Caco-2 (cell line): ENCODE results near the gene MKX. TPM values are rescaled to one million over a fixed set of nuclear protein-coding genes. Genes with fewer than 3 reads are reported as not detected.

Experiments
- BruUV-seq: library from RNA; stranded (reverse); fragments of 400-500 nt; replicated peaks from 2 replicates; lab custom pipeline; 2021; lab: Mats Ljungman, UMichigan
- CTCF ChIA-PET: fragments of 300-600 bp; sonication (Branson Sonifier 250); formaldehyde crosslinking; loops from one replicate; lab custom pipeline; 2022; ENCODE audit warnings: antibody characterized with exemption; lab: Charles Lee
- POLR2A ChIA-PET: fragments of 300-600 bp; sonication (Branson Sonifier 250); formaldehyde crosslinking; loops from one replicate; lab custom pipeline; 2022; ENCODE audit warnings: antibody characterized with exemption; lab: Charles Lee
- DNase-seq, 2 experiments: peaks; one replicate each; pipeline versions ENCODE4 v3.0.0 to v3.0.0-alpha.2; 2020 to 2022
- H3K27me3 ChIP-seq: replicated peaks from 2 replicates; pipeline ENCODE4 v1.6.0; 2011; ENCODE audit warnings: low read length; ENCODE audit not compliant: control insufficient read depth, insufficient read depth
- H3K36me3 ChIP-seq: 2 replicates; pipeline ENCODE4 v1.5.1; 2011; ENCODE audit warnings: low read length; ENCODE audit not compliant: control insufficient read depth, insufficient read depth
- H3K4me1 ChIP-seq: fragments of 250-450 bp; sonication (Bioruptor Pico); 2 replicates; pipeline ENCODE4 v1.5.1; 2020; ENCODE audit warnings: mild to moderate bottlenecking
- H3K4me3 ChIP-seq: 2 replicates; pipeline ENCODE4 v1.5.1; 2011; ENCODE audit warnings: low read depth, mild to moderate bottlenecking, control low read depth, low read length
- H3K9me3 ChIP-seq: fragments of 250-450 bp; sonication (Bioruptor Pico); 2 replicates; pipeline ENCODE4 v1.5.1; 2020; ENCODE audit warnings: mild to moderate bottlenecking, moderate library complexity
- H3K27ac Mint-ChIP-seq: one replicate; pipeline ENCODE4 v1.8.0; 2022; ENCODE audit warnings: mixed read lengths; ENCODE audit not compliant: unreplicated experiment
- H3K27me3 Mint-ChIP-seq: one replicate; pipeline ENCODE4 v1.8.0; 2022; ENCODE audit warnings: mixed read lengths; ENCODE audit not compliant: insufficient read depth, unreplicated experiment
- H3K36me3 Mint-ChIP-seq: one replicate; pipeline ENCODE4 v1.8.0; 2022; ENCODE audit warnings: mild to moderate bottlenecking, mixed read lengths; ENCODE audit not compliant: insufficient read depth, unreplicated experiment
- H3K4me1 Mint-ChIP-seq: one replicate; pipeline ENCODE4 v1.8.0; 2022; ENCODE audit warnings: low read depth, mixed read lengths; ENCODE audit not compliant: unreplicated experiment
- H3K4me3 Mint-ChIP-seq: one replicate; pipeline ENCODE4 v1.8.0; 2022; ENCODE audit warnings: mild to moderate bottlenecking, moderate library complexity, mixed read lengths; ENCODE audit not compliant: unreplicated experiment
- H3K9me3 Mint-ChIP-seq: one replicate; pipeline ENCODE4 v1.8.0; 2022; ENCODE audit warnings: mixed read lengths; ENCODE audit not compliant: unreplicated experiment
- CTCF ChIP-seq, 2 experiments: fragments of 200-600 bp in 1 of 2; IDR thresholded peaks; 1 replicate in 1 of 2; 2 replicates in 1 of 2; pipeline versions ENCODE4 v1.5.1 to v1.8.0; 2011 to 2022; ENCODE audit warnings: antibody characterized with exemption in 1 of 2, control low read depth in 1 of 2, inconsistent platforms in 1 of 2, low read depth in 1 of 2, low read length in 1 of 2, mild to moderate bottlenecking in 1 of 2, moderate library complexity in 1 of 2; ENCODE audit not compliant: insufficient read depth in 1 of 2, severe bottlenecking in 1 of 2, unreplicated experiment in 1 of 2
- intact Hi-C: fragments of 100-400 bp; cut with micrococcal nuclease; formaldehyde crosslinking; loops from one replicate; pipeline ENCODE4 v1.10.0; 2022; ENCODE audit not compliant: unreplicated experiment
- total RNA-seq: library from RNA; stranded (reverse); gene quantifications from 2 replicates; pipeline ENCODE4 v1.2.3, GENCODE V29; 2022

The MKX gene
- total RNA-seq, 1 experiment from 2014 or later, result 0.64 TPM

DNA sequence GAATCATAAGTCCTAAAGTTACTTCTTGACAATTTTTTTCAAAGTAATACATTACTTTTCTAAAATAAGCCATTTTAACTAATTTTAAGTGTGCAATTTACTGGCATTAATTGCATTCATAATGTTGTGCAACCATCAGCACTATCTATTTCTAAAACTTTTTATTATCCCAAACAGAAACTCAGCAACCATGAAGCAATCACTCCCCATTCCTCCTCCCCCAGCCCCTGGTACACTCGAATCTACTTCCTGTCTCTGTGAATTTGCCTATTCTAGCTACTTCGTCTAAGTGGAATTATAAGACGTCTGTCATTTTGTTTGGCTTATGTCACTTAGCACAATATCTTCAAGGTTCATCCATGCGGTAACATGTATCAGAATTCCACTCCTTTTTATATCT lies 84.9 kb downstream of the MKX start:
- intact Hi-C loops, result no loop called here
- Histone ChIP-seq H3K4me1 (no peaks in the 10 kb centered on the region), H3K36me3 (no peaks in the 10 kb centered on the region), H3K27me3 (no peaks in the 10 kb centered on the region; the same call in 1 of the 2 replicates), H3K4me3 (no peak overlapping the region), H3K9me3 (no peaks in the 10 kb centered on the region)
- TF ChIP-seq CTCF (IDR thresholded peaks at IDR 0.05; ENCODE audit: insufficient read depth in 1 of 2, low read depth in 1 of 2, low read length in 1 of 2, severe bottlenecking in 1 of 2, unreplicated experiment in 1 of 2), result no peak
- Mint-ChIP-seq H3K27me3 (peaks cover 39% of the 10 kb centered on the region), H3K27ac (no peak overlapping the region), H3K4me1 (no peaks in the 10 kb centered on the region), H3K36me3 (no peaks in the 10 kb centered on the region), H3K4me3 (no peak overlapping the region), H3K9me3 (no peaks in the 10 kb centered on the region)
- ChIA-PET POLR2A (no interaction called here), CTCF (no interaction called here)
- DNase-seq, result no peak
- no TSS peak for BruUV-seq

- H3K9me3 ChIP-seq, result no peaks in the 10 kb centered on the region
- H3K4me3 ChIP-seq, result no peak overlapping the region
- TF ChIP-seq CTCF (IDR thresholded peaks at IDR 0.05; ENCODE audit: insufficient read depth in 1 of 2, low read depth in 1 of 2, low read length in 1 of 2, severe bottlenecking in 1 of 2, unreplicated experiment in 1 of 2), result no peak
- no TSS peak for BruUV-seq
- no peaks in the 10 kb centered on the region; the same call in 1 of the 2 replicates for H3K27me3 ChIP-seq
- H3K36me3 ChIP-seq, result no peaks in the 10 kb centered on the region
- CTCF ChIA-PET, result no interaction called here
- H3K36me3 Mint-ChIP-seq, result no peaks in the 10 kb centered on the region
- H3K27me3 Mint-ChIP-seq, result peaks cover 38% of the 10 kb centered on the region
- H3K4me3 Mint-ChIP-seq, result no peak overlapping the region
- no peaks in the 10 kb centered on the region for H3K4me1 Mint-ChIP-seq
- POLR2A ChIA-PET, result no interaction called here
- no peak for DNase-seq
- no peaks in the 10 kb centered on the region for H3K4me1 ChIP-seq
- H3K9me3 Mint-ChIP-seq, result no peaks in the 10 kb centered on the region
- intact Hi-C loops, result no loop called here
- H3K27ac Mint-ChIP-seq, result no peak overlapping the region
Measured at GRCh38 chr10:27660268-27660667, 85.4 kb downstream of the MKX start.

DNA sequence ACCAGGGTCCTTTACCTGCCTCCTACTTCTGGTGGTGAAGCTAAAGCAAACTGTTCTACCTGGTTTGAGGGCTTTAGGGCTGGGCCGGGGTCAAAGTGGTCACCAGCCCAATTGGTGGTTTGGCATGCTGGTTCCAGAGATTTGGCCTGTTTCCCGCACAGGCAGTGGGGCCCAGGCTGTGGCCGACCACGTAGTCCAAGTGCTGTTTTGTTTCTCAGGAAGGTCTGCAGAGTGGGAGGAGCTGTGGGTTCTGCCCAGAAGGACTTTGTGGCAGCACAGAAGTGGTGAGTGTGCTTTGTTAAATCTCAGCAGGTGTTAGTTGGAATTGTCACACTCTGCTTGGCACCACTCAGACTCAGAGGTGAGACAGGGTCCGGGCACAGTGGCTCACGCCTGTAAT lies 85.8 kb downstream of the MKX start:
- Histone ChIP-seq H3K27me3 (no peaks in the 10 kb centered on the region; the same call in 1 of the 2 replicates), H3K4me3 (no peak overlapping the region), H3K4me1 (no peaks in the 10 kb centered on the region), H3K36me3 (no peaks in the 10 kb centered on the region), H3K9me3 (no peaks in the 10 kb centered on the region)
- Mint-ChIP-seq H3K27ac (no peak overlapping the region), H3K27me3 (peaks cover 35% of the 10 kb centered on the region), H3K36me3 (no peaks in the 10 kb centered on the region), H3K4me1 (no peaks in the 10 kb centered on the region), H3K9me3 (no peaks in the 10 kb centered on the region), H3K4me3 (no peak overlapping the region)
- ChIA-PET CTCF (interaction anchor here (0.7 kb wide), 1 partner anchor 103 kb away, joined by 4 read pairs; no protein-coding TSS in a partner anchor), POLR2A (no interaction called here)
- intact Hi-C loops, result loop anchor here (5.0 kb wide), 1 partner anchor 287 kb away; no protein-coding TSS in a partner anchor
- no peak for DNase-seq
- no peak for TF ChIP-seq CTCF (IDR thresholded peaks at IDR 0.05; ENCODE audit: insufficient read depth in 1 of 2, low read depth in 1 of 2, low read length in 1 of 2, severe bottlenecking in 1 of 2, unreplicated experiment in 1 of 2)
- no TSS peak for BruUV-seq
